ENCODE measurements around the gene TBX4.

Gene TBX4

DNA sequence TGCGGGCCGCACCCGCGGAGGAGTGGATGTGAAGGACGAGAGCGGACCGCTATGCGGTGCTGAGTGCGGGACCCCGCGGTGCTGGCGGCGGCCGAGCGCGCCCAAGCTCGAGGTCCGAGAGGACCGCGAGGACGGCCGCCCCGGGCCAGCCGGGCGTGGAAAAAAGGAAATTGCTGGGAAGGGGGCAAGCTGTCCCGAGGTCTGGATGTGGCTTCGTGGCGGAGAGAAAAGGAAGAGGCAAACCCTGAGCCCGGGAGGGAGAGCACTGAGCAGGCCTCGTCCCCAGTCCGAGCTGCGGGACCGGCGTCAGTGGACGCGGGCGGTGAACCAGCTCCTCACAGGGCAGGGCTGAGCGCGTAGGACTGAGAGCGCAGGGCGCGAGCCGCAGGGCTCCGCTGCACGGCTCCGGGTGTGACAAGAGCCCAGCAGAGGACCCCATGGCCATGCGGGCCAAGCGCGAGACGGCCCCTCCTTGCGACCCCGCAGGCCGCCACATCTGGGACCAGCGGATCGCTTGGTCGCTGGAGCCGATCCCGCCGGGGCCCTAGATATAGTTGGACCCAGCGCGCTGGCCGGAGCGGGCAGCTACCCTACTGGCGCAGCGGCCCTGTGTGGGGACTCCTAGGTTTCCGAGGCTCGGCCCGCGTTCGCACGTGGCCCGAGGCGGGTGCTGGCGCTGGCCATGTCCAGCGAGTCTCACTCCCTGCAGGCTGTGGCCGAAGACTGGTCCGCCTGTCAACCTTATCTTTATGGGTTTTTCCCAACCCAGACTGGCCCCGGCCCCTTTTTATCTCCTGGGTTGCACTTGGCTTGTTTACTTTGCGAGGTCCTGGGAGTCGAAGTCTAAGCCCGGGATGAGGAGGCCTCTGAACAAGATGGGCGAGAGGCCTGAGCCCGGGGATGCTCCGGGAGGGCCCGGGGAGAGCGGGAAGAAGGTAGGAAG, 2.4 kb downstream of the TBX4 start:
- no peak for DNase-seq (ENCODE audit: low spot score)

DNA sequence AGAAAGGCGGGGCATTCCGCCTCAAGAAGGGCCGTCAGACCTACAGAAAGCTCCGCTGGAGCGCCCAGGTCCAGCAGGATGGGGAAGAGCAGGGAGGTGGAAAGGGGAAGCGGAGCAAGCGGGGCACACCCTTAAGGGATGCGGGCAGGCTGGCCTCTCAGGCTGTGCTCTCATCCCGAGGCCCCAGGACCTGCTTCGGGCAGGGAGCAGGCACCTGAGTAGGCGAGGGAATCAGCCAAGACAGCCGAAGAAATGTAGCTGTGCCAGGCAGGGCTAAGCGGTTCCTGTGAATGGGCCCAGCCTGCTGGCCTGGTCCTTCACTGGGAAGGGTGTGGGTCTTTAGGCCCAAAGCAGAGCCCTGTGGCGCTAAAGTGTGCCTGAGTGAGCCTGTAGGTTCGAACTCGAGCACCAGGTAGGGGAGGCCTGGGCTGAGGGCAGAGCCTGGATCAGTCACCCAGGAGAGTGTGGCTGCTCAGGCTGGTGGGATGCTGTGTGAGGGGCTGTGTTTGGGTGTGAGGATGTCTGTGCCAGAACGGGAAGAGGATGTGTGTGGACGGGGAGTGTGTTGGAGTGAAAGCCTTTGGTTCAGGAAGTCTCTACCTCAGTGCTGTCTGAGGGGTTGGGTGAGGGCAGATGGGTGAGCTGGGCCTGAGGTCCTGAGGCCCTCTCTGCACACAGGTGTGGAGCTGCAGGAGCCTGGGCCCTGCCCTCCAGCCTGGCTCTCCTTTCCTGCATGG, 3.3 kb downstream of the TBX4 start:
- DNase-seq (ENCODE audit: low spot score) = no peak

DNA sequence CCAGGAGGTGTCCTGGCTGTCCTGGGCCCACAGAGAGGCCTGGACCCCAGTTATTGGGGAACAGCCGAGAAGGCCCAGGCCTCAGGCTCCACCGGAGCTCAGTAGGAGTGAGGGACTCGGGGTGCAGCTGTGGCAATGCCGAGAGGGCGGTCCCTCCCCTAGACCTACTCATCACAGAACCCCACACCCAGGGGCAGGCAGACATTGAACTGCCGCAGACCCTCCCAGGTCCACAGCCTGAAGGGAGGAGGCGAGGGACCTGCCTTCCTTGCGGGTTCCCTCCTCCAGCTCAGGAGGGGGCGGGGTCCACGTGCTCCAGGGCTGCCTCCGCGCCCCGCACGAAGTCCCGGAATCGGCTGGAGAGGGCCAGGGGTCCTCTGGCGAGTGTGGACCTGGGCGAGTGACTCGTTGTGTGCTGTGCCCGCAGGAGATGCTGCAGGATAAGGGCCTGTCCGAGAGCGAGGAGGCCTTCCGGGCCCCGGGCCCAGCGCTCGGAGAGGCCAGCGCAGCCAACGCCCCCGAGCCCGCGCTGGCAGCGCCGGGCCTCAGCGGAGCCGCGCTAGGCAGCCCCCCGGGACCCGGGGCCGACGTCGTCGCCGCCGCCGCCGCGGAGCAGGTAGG, 3.9 kb downstream of the TBX4 start:
- no peak for DNase-seq (ENCODE audit: low spot score)

DNA sequence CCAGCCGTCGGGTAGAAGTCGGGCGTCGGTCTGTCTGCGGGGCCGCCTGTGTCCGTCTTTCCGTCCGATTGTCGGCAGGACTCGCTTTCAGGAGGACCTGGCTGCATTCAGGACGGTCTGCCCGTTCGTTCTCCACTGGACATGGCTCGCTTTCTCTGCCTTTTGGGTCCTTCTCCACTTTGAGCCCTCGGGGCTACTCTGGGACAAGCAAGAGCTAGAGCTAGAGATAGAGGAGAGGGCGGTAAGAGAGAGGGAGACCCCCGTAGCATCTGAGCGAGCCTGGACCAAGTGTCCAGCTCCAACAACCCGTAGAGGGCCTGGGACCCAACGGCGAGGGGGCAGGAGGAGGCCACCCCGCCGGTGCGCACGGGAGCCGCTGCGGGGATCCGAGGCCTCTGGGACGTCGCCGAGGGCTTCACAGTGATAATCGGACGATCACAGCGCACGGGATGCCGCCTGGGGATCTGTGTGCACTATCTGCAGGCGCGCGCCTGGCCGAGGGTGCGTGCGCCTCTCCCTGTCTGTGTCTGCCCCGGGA, 4.5 kb downstream of the TBX4 start:
- DNase-seq (ENCODE audit: low spot score) = no peak

DNA sequence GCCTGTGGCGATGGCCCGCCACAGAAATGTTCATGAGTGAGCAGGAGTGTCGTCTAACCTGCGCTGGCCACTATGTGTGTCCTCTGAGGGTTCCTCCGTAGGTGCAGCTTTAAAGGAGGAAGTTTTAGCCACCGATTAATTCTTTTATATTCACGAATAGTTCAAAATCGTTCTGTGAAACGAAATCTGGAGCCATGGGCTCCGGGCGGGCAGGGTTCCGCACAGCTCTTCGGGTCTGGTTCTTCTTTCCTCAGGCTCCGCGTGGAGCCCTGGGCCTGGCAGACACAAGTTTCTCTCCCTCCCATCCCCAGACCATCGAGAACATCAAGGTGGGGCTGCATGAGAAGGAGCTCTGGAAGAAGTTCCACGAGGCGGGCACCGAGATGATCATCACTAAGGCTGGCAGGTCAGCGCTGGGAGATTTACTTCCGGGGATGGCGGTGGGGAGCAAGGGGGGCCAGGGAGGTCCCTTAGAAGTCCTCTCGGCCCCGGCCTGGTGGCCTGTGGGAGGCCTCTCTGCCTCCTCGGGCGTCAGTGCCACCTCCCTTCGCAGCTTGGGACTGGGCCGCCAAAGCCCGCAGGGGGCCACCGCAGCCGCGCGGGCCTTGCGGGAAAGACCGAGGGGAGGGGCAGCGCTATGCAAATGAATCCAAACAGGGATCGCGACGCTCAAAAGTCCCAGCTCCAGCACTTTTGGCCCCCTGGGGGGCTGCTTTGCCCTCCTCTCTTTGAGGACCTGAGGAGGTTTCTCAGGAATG, 5.2 kb downstream of the TBX4 start:
- DNase-seq (ENCODE audit: low spot score) = no peak

DNA sequence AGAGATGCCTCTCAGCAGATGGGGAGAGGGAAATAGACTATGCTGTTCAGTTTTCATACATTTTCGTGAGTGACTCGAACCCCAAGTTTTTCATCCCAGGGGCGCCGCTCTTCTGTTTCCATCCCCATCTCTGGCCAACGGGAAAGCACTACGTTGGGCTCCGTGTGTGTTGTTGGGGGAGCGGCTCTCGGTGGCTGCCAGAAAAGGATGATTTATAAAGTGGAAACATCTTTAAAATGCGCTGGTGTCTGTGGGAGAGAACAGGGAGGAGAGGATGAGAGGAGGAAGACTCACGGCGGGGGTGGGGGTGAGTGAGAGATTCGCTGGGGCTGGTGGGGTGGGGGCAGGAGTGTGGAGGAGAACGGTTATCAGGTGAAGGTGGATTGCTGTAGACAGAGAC, 5.8 kb downstream of the TBX4 start:
- no peak for DNase-seq (ENCODE audit: low spot score)

DNA sequence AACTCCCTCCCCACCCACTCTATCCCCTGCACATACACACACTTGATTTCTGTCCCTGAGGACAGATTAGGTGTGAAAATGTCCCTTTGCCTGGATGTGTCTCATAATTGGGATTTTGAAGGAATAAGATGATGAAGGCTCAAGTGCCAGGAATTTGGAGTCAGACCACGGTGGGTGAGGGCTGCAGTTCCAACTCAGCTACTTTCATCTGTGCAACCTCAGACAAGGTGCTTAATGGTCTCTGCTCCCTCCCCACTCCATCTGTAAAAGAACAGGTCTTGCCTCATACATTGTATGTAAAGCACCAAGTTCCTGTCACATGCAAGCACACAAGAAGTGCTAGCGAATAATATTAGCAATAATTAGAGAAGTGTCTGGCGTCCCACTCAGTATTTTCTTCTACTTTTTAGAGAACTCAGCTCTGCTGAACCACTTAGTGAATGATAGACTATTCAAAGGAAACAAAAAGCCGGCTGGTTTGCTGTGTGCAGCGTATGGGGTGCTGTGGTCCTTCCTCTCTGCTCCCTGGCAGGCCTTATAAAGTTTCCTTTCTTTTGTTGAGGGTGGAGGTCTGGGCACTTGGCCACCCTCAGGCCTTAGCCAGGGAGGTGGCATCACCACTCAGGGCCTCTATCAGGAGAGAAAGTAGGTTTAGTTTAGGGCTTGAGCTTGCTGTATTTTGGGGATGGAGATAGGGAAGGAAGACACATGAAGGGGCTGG, 6.4 kb downstream of the TBX4 start:
- no peak for DNase-seq (ENCODE audit: low spot score)

DNA sequence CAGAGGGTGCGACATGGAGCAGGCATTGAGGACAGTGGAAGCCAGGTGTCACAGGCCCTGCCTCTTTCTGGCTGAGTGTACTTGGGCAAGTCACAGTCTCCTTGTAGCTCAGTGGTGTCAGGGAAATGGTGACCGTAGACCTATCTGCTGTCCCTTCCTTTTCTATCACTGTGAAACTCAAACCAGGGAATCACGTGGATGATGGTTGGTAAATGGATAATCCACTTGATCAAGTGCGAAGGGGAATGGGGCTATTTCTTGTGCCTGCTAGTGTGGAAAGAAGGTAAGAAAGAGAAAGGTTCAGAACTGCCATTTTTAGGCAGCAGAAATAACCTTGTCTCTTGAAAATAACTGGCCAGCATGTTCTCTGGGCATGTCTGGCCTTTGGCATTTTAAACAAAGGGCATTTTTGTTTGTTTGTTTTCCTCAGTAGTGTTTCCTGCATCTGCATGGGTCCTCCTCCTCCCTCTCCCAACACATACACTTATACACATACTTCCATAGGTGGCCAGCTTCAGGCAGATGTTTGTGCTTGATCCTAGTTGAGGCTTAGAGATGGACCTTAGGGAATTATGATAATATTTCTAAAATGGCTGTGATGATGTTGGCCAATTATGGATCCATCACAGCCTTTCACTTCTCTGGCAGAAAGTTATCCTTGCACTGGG, 7.1 kb downstream of the TBX4 start:
- no peak for DNase-seq (ENCODE audit: low spot score)

DNA sequence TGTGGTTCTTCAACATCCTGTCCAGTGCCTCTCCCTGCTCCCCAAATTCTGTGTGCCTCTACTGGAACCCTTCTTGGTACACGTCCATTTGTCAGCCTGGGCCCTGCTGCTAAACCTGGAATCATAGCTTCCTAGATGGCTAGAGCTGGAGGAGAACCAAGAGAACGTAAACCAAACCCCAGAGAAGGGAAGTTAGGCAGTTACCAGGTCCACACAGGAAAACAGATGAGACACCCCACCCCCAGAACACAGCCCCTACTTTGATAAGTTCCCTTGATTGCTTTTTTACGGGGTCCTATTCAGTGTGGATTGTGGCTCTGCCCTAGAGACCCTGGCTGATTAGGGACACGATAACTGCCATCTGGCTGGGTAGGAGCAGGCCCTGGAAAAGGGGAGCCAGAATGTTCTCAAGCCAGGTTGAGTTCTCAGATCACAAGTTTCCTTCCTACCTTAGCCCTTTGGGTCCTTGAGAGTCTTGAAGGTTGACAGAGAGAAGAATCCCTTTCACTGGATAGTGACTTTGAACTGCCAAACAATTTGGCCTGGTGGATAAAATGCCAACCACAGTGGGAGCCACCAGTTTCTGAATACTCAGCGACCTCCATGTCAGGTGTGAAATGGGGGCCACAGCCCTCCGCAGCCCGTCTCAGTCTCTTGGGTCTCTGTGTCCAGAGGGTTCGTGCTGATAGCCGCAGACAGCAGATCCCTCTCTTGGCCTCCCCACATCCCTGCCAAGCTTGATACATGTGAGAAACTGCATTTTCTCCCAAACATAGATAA, 7.9 kb downstream of the TBX4 start:
- DNase-seq (ENCODE audit: low spot score) = no peak

DNA sequence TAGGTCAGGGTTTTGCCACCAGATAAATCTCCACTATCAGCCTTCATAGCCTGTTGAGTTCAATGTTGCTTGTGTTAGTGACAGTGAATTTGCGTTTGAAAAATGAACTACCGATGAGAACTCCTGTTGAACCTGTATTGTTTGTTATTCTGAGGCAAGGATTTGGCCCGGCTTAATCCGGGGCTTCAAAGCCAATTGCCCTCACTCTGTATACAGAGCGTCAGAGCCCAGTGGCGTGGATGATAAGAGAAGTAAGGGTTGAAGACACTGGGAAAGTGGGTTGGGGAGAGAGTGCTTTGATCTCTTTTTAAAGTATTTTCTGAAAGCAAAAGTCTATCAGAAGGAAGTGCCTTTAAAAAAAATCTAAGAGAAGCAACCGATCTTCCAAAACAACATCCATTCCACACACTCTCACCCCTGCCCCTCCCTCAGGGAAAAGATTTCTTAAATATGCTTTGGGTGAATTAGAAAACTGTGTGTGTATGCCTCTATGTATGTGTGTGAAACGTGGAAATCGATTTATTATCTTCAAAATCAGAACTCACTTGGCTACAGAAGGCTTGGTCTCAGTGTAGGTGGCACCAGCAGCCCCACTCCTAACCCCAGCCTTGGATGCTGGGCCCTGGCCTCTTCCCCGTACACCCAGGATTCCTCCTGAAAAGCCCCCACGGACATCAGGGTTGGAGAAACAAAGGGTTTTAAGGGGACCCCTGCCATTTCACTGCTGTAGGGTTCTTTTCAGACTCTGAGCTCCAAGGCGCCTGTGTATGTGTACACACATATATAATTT, 8.8 kb downstream of the TBX4 start:
- DNase-seq (ENCODE audit: low spot score) = no peak

DNA sequence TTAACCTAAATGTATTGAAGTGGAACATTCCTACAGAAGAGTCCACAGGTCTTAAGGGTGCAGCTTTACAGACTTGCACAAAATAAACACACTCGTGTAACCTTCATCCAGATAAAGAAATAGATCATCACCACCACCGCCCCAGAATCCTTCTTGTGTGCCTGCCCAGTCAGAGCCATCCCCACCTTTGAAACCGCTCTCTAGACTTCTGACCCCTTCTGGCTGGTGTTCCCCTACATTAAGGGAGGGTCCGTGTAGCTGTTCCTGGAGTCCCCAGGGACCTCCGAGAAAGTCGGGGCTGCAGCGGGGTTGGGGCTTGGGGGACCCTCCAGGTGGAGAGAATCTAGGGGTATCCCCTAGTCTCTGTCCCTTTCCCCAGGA, 9.4 kb downstream of the TBX4 start:
- DNase-seq (ENCODE audit: low spot score) = no peak

DNA sequence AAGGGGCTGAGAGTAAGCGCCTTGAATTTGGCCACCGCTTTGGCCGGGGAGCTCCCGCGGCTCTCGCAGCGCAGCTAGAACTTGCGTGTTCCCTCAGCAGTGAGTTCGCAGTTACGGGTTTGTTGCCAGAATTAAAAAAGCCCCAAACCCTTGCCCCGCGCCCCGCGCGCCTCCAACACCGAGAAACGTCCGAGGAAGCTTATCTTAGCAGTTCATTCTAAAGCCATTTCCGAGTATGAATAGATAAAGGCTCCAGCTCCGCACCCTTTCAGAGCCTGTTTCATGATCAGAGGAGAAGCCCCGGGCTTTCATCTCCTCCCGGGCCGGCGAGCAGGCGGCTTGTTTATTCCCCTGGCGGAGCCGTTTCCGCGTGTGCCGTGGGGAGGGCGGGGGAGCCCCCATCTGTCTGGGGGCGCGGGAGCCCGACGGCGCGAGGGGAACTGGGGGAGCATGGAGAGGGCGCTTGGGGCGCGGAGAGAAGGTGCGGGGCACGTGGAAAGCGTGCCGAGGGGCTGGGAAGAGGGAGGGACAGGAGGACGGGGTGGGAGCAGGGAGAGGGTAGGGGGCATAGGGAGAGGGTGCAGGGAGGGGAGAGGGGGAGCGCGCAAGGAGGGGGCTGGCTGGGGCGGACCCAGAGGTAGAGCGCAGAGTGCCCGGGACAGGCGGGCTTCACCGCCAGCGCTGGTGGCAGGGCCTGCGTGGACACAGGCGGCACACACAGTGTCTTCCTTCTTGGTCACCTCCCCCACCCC, 9.9 kb downstream of the TBX4 start:
- DNase-seq (ENCODE audit: low spot score) = no peak

DNA sequence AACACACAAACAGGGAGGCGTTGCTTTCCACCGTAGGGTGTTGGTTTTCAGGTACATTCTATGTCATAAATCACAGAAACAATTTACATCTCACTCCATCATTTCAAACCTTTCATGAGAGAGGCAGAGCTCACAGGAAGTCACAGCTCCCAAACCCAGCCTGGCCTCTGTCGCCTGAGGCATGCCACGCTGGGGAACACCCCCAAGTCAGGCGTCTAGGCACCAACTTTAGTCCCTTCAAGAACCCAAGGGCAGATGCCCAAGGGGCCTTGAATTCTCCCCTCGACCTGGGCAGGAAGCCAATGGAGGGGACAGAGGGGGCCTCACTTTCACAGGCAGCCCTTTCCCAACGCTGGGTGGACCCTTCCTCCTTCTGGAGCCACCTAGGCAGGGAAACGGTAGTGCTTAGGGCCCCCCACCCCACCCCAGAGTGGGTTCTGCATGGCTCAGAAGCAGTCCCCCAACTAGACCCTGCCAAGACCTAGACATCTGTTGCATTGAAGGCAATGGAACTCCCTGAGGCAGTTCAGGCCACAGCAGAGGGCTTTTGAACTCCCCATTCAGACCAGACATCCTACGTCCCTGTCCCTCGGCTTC, 10.6 kb downstream of the TBX4 start:
- DNase-seq (ENCODE audit: low spot score) = no peak

DNA sequence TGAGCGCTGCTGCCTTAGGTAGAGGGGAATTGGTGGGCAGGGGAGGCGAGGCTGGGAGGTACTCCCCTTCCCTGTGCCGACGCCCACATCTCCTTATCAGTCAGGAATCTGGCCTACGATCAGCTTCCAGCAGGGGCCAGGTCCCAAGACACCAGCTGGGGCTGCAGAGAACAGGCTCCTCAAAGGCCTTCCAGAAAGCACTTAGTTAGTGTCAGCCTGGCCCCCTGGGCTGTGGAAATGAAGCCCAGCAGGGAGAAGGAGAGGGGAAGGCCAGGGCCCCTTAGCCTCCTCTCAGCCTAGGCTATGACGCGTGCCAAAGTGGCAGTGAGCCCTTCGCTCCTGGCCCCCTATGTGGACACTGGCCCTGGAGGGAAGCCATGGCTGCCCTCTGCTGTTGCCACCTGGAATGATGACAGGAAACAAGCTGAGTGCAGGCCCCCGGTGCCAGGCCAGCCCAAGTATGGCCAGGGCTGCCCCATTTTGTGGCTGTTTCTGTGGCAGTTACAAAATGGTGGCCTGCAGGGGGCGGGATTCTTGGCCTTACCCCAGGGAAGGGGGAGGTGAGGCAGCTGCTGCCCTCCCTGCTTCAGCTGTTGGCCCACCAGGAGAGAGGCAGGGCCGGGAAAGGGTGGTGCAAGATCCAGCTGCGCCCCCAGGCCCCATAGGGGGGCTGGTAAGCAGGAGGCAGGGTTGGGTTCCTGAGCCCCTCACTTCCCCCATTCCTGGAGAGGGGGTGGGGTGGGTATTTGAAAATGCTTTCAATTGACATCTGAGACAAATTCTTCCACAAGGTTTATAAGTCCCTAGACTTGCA, 11.3 kb downstream of the TBX4 start:
- no peak for DNase-seq (ENCODE audit: low spot score)

DNA sequence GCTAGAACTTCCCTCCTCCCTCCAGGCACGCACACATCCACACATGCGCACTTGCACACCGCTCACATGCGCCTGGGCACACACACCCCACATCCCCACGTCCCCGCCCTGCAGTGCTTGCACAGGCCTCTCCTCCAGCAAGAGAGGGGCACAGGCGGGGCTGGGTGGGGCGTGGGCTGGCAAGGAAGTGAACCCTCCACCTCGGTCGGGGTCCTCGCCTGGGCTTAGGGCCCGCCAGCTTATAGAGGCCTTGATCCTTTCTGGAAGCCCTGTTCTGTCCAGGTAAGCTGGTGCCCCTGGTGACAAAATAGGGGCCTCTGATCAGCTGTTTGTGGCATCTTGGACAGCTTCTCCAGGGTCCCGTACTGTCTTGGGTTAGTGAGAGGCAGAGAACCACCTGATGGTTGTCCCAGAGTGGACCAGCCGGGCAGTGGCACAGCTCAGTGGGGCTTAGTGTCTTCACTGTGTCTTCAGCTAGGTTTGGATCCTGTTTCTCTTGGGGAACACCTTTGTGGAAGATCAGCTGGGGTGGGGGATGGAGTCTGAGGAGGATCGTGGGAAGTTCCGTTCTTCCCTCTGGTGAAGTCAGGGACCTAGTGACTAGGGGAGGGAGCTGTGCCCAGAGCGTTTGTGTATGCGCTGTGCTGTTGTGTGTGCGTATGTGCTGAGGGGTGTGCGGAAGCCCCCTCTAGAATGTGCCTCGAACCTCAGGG, 12.1 kb downstream of the TBX4 start:
- no peak for DNase-seq (ENCODE audit: low spot score)

DNA sequence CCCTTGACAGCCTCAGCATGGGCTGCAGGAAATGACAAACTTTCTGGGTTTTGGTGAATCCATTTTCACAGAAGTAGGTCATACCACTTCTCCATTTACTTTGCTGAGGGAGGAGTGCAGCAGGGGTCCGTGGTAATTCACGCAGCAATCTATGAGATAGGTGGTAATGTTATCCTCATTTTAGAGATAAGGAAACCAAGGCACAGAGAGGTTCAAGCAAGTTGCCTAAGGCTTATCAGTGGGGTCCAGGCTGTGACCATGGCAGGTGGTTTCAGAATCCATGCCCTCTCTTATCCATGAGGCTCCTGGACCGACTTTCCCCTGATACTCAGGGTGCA, 12.6 kb downstream of the TBX4 start:
- no peak for DNase-seq (ENCODE audit: low spot score)
